GM21423 (cell line): ENCODE data around the gene ASIC3.

Source experiments
- ATAC-seq: cut with Tn5 transposase; IDR thresholded peaks from one replicate; pipeline ENCODE4 v1.9.1; 2021; ENCODE audit warnings: mild to moderate bottlenecking, moderate library complexity; ENCODE audit not compliant: unreplicated experiment

The ASIC3 gene

GRCh38 chr7:151070574-151070960 is 22.2 kb downstream of the ASIC3 start:
- no peak for ATAC-seq

GRCh38 chr7:151071032-151071866 is 22.9 kb downstream of the ASIC3 start:
- ATAC-seq = no peak

GRCh38 chr7:151073990-151074389 is 25.7 kb downstream of the ASIC3 start:
- ATAC-seq = no peak

GRCh38 chr7:151074817-151075661 is 26.7 kb downstream of the ASIC3 start:
- no peak for ATAC-seq

GRCh38 chr7:151075662-151075971 is 27.3 kb downstream of the ASIC3 start:
- no peak for ATAC-seq

DNA sequence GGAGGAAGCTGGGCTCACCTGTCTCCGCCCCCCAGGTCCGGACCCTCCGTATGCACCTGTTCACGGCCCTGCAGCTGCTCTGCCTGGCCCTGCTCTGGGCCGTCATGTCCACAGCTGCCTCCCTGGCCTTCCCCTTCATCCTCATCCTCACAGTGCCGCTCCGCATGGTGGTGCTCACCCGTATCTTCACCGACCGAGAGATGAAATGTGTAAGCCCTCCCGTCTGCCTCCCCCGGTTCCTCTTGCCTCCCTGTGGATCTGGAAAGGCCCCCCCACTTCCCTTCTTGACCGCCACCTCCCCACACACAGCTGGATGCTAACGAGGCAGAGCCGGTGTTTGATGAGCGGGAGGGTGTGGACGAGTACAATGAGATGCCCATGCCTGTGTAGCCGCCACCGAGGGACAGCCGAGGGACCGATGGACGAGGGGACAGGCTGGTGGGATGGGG is 27.7 kb downstream of the ASIC3 start:
- no peak for ATAC-seq

DNA sequence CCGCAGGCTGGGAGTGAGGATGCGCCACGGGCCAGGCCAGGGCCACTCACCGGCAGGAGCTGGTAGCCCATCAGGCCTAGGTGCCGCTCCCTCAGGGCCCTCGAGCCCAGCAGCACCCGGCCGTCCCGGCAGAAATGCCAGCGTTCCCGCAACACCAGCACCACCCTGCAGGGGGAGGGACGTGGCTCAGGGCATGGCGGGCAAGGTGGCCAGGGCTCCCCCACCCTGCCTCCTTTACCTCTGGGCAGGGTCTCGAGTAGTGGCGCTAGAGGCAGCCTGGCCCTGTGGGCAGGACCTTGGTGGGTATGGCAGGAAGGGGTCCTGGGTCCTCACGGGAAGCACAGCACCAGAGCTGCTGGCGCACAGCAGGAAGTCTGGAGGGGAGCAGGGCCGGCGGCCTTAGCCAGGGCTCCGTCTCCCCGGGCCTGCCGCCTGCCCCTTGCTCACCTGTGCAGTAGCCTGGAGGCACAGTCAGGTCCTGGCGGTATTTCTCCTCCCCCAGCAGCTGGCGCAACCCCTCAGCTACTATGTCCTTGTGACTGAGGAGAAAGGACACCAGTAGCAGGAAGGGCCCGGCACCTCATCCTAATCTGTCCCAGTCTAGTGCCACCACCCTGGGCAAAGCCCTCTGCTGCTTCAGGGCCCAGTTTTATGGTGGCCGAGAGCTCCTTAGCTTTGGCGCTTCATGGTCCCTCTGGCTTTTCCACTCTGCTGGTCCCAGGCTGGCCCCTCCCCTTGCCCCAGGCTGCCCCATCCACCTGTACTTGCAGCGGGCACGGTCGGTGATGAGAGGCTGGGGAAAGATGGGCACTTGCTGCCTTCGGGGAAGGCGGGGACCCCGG is 28.8 kb downstream of the ASIC3 start:
- no peak for ATAC-seq

DNA sequence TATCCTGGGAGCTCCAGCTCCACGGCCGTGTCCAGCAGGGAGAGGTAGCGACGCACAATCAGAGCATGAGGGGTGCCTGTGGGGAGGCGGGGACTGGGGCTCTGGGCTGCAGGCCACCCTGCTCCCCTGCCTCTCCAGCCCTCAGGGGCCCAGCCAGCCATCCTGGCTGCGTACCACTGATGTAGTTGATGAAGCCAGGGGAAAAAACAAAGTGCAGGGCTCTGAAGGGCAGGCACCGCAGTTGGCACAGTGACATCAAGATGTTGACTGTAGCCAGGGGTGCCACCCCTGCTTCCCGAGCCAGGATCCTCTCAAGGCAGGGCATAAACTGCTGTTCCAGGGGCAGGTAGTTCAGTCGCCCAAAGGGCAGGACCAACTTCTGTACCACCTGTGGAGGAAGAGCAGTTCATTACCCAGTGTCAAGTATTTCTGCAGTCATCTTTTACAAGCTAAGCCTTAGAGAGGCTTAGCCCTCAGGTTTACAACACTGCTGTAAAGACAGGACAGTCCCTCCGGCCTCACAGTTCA is 29.4 kb downstream of the ASIC3 start:
- no peak for ATAC-seq

GRCh38 chr7:151078233-151079040 is 30.1 kb downstream of the ASIC3 start:
- ATAC-seq = no peak

GRCh38 chr7:151079199-151079910 is 31.0 kb downstream of the ASIC3 start:
- no peak for ATAC-seq

GRCh38 chr7:151080067-151080521 is 31.8 kb downstream of the ASIC3 start:
- no peak for ATAC-seq

- ATAC-seq = peak; percentile 70
Measured at GRCh38 chr7:151080522-151081169, 32.3 kb downstream of the ASIC3 start, which contains the start of gene FASTK. Gene FASTK, minus strand, starts transcription at chr7:151080809. Its CDS starts 43 bp downstream, at chr7:151080766.

- ATAC-seq = no peak
Measured at GRCh38 chr7:151081170-151082101, 33.1 kb downstream of the ASIC3 start.

DNA sequence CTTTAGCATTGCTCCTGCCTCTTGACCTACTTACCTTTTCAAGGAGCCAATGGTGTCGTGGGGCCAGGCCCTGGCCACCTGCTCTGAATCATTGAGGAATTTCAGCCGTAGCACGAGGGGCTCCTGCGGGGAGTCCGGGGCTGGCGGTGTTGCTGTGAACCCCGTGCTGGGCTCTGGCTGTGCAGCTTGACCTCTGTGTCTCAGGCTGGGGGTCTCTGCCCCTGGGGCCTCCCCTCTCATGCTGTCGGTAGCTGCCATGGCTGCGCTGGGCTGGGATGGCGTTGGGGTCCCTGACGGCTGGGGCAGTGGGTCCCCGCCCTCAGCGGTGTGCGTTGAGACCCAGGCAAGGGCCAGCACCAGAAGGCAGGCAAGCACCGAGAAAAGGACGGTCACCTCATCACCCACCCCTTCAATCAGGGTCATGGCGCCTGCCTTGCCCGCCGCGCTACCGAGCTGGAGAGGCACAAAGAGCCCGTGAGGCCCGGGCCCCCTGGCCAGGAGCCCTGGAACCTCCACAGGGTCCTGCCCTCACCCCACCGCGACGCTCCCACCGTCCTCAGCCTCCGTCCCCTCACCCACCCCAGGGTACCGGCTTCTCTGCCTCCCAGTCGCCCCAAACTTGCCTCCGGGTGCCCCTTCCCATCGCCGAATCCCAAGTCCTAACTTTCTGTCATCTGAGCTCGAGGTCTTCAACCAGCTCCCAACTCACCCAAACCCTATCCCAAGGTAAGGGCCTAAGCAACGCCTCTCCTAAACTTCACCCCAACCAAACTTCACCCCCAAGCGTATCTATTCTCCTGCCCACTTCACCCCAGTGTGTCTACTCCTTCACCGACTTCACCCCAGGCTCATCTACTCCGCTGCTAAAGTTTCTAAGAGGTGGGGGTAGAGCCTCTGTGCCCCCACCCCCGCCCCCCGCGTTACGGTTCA is 34.1 kb downstream of the ASIC3 start:
- no peak for ATAC-seq

DNA sequence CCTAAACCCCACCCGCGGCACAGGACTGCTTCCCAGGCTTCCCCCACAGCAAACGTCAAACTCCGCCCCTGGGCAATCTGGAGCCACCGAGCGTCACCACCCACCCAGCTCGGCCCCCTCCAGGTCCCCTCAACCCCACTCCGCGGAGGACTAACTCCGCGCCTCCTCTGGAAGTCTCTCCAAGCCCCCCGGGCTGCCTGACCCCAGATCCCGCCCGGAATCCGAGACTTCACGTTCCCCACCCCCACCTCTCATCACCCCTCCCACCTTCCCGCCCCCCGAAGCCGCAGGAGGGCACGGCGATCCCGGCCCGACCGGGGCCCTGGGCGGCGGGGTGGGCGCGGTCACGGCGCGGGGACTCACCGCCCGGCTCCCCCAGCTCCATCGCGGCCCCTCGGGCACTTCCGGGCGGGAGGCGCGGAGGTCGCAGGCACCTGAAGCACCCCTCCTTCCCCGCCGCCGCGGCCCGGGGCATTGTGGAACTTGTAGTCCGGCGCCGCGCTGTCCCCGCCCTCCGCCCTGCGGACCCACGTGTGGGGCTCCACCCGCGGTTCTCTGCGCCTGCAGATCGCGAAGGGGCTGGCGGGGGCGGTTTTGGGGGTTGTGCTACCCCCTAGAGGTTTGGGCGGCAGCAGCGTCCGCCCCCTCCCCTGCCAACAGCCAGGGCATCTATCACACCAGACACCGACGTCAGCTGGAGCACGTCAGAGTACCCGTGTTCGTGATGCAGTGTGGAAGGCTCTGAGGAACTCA is 34.9 kb downstream of the ASIC3 start, which contains the start of gene TMUB1:
Gene TMUB1, minus strand, starts transcription at position 423 of the 753 bp plus-strand sequence. CDS start 930 bp downstream, outside the sequence.
- ATAC-seq = peak; percentile 42

- ATAC-seq = no peak
Measured at GRCh38 chr7:151083824-151084160, 35.5 kb downstream of the ASIC3 start.
